Cardiac fibroblast (primary cell): ENCODE data around the gene IL1F10.

Experiments
- DNase-seq, 2 donors: peaks; one replicate each; pipeline versions ENCODE4 v3.0.0 to v3.0.0-alpha.2; 2010; ENCODE audit warnings: low read depth in 2 of 2
- H3K4me3 ChIP-seq, 2 donors: replicated peaks in 1 of 2; 1 replicate in 1 of 2; 2 replicates in 1 of 2; pipeline ENCODE4 v1.5.1; 2011; ENCODE audit warnings: low read depth in 2 of 2, low read length in 2 of 2, mild to moderate bottlenecking in 2 of 2, moderate library complexity in 1 of 2
- TF ChIP-seq, protein P1 (sequence below): IDR thresholded peaks from one replicate; pipeline ENCODE4 v1.5.1; 2011; ENCODE audit warnings: low read depth, mild to moderate bottlenecking, low read length, inconsistent platforms

IL1F10 gene, protein sequence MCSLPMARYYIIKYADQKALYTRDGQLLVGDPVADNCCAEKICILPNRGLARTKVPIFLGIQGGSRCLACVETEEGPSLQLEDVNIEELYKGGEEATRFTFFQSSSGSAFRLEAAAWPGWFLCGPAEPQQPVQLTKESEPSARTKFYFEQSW

DNA sequence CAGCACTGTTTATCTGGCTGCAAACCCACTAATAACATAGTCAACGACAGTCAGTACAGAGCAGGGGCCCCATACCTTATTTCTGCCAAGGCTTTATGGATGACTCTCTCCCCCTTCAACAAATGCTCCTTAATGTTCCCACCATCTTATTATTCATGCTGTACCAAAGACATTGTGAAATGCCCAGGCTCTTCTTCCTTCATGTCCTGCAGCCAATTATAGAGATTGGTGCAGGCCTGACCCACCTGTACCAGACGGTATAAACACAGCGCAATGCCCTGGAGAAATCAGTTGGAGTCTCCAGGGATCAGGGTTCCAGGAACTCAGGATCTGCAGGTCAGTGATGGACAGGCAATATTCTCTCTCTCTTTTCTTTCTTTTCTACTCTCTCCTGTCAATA lies at the start of gene IL1F10:
Gene IL1F10 (plus strand): TSS at position 290 of the 400 bp plus-strand sequence. CDS start 4,769 bp downstream, outside the sequence.
- no peak for DNase-seq
- TF ChIP-seq, protein P1, sequence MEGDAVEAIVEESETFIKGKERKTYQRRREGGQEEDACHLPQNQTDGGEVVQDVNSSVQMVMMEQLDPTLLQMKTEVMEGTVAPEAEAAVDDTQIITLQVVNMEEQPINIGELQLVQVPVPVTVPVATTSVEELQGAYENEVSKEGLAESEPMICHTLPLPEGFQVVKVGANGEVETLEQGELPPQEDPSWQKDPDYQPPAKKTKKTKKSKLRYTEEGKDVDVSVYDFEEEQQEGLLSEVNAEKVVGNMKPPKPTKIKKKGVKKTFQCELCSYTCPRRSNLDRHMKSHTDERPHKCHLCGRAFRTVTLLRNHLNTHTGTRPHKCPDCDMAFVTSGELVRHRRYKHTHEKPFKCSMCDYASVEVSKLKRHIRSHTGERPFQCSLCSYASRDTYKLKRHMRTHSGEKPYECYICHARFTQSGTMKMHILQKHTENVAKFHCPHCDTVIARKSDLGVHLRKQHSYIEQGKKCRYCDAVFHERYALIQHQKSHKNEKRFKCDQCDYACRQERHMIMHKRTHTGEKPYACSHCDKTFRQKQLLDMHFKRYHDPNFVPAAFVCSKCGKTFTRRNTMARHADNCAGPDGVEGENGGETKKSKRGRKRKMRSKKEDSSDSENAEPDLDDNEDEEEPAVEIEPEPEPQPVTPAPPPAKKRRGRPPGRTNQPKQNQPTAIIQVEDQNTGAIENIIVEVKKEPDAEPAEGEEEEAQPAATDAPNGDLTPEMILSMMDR, result no peak
- no peak within 1 kb of the TSS for H3K4me3 ChIP-seq

DNA sequence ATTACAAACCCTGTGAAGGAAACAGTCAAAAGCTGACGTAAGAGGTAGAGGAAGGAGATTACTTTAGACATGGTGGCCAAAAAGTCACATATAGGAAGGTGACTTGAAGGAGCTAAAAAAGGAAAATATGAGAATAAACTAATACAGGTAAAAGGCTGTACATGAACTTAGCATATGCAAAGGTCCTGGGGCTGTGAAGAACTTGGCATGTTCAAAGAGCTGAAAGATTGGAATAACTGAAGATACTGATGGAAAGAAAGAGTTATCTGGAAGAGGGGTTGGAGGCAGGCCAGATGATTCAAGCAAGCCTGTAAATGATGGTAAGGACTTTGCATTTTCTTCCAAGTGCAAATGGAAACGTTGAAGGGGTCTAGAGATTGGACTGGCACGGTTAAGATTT lies 49.3 kb upstream of the IL1F10 start:
- no peak for DNase-seq
- H3K4me3 ChIP-seq, result no peak overlapping the region
- TF ChIP-seq, protein P1, result no peak

DNA sequence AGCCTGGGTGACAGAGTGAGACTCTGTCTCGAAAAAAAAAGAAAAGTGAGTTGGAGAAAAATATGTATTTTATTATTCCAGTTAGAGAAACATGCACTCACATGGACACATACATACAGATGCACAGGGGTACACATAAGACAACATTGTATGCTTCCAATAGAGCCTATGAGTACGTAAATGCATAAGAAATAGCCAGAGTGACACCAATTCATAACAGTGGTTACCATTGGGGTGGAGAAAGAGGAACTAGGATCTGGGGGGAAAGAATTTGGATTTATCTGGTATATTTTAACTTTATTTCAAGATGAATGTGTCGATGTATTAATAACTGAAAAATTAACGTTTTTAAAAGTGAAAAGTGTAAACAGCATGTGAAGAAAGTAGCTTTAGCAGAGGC lies 46.5 kb upstream of the IL1F10 start:
- no peak for DNase-seq
- TF ChIP-seq, protein P1, result no peak
- no peak overlapping the region for H3K4me3 ChIP-seq

DNA sequence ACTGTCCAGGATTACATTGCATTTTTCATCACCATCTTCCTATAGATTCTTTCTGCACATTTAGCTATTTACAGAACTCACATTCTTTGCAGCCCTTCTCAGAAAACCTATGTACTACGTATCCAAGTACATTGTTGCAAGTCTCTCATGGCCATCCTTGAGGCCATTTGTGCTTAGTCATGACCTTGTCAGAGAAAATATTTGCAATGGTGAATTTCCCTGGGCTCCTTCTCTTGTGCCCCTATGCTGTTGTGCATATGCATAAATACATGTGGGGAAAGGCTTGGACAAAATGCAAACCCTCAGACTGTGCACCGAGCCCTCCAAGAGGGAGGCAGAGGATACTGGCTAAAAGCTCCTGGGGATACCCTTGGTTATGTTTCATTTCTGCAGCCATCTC lies 43.0 kb upstream of the IL1F10 start:
- no peak for DNase-seq

DNA sequence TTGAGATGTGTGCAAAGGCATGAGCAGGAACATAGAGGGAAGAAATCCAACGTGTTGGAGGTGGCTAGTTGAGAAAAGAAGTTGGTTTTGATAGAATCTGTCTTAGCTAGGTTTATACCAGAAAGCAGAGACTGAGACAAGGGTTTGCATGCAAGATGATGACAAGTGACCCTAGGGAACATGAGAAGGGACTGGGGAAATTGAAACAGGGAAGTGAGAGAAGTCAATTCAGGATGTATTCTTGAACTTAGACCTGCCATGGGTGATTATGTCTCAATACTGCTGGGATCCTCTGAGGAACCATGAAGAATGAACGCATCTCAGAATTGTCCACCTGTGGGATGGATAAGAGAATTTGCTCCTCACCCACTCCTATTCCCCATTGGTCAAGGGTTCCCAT lies 42.0 kb upstream of the IL1F10 start:
- no peak for DNase-seq
- TF ChIP-seq, protein P1, result no peak
- no peak overlapping the region for H3K4me3 ChIP-seq

More for the DNA sequence above, 43.0 kb upstream of the IL1F10 start:
- H3K4me3 ChIP-seq, result no peak overlapping the region
- TF ChIP-seq, protein P1, result no peak

DNA sequence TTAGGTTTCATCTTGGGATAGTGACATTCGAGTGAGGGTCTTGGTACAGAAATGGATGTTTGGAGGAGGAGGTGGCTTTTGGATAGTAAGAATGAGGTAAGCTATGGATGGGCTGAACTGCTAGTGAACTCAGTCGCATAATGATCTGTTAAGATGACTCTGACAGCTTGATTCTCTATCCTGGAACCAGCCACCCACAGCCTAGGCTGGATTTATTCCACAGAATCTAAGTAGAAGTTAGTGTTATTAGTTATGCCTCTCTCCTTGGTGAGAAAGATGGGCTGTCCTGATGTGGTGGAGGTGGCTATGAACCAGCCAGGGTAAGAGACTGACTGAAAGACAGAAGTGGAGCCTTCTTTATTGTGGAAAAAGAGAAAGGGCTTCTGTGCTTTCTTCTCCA lies 40.1 kb upstream of the IL1F10 start:
- TF ChIP-seq, protein P1, result no peak
- no peak for DNase-seq

DNA sequence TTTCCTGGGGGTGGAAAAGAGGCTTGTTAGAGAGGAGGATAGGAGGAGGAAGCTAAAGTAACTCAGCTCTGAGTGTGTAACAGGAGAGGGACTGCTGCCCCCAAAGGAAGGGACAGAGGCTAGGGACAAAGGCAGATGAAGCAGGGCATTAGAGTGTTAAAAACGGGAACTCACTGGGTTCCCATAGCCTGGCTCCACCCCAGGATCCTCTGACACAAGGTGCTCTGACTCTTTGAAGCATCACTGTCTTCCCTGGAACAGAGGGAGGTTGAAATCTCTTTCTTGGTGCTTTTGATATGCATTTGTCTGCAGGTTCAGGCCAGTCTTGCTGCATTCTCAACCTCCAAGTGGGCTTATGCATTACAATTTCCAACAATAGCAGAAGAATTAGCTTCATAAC lies 39.7 kb upstream of the IL1F10 start:
- DNase-seq, result no peak
- TF ChIP-seq, protein P1, result no peak
- H3K4me3 ChIP-seq, result no peak overlapping the region

More for the DNA sequence above, 40.1 kb upstream of the IL1F10 start:
- no peak overlapping the region for H3K4me3 ChIP-seq
